Measurements from ENCODE around the gene IL4I1. TPM values are rescaled to one million over a fixed set of nuclear protein-coding genes. Genes with fewer than 3 reads are reported as not detected.

IL4I1 gene
- total RNA-seq, 1 experiment from 2014 or later, result 0.71 TPM

DNA sequence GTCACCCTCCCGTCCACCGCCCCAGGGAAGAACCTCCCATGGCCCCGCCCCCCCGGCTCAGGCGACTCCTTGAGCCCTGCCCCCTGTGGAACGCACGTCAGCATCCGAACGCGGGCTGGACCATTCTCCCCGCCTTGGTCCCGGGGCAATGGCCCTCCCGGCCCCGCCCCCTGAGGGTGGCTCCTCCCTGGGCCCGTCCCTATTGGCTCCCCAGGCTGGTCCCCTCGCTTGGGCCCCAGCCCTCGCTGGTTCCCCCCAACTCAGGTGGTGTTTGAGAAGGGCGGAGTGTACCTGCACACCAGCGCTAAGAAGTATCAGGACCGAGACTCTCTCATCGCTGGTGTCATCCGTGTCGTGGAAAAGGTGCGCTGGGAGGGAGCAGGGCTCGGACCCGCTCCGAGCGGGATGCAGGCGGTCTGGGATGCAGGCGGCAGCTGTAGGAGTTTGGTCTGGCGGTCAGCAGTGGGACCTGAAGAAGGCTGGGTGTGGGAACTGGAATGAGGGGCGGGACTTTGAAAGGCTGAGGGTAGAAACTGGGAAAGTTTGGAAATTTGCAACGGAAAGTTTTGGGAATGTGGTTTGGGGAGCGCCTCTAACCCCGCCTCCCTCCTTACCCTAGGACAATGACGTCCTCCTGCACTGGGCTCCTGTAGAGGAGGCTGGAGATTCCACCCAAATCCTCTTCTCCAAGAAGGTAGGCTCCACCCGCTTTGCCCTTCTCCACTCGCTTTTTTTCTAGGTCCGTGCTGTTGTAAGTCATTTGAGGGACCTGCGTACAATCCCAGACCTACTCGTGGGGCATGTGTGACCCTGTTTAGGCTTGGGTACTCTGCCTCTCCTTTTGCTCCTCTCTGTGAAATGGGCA is 18.6 kb downstream of the IL4I1 start:
- Histone ChIP-seq H3K9me3 (ENCODE audit: control insufficient read depth in 1 of 2, insufficient read depth in 1 of 2, low read depth in 1 of 2, low read length in 2 of 2) (peaks cover 0 to 6% of the 10 kb centered on the region in 2 experiments; a peak in 1 of 4 replicates), H3K79me2 (ENCODE audit: insufficient read depth, low read length) (peaks cover 32% of the 10 kb centered on the region), H3K4me3 (replicated peaks in 1 of 2; ENCODE audit: low read depth in 1 of 2, low read length in 2 of 2) (peak overlapping the region; percentile 79 to 89), H3K36me3 (ENCODE audit: control insufficient read depth in 1 of 2, insufficient read depth in 2 of 2, low read length in 2 of 2) (peaks cover 8 to 16% of the 10 kb centered on the region in 2 experiments), H4K20me1 (ENCODE audit: insufficient read depth) (no peaks in the 10 kb centered on the region), H2AFZ (ENCODE audit: low read depth, low read length, poor library complexity, severe bottlenecking) (no peak overlapping the region), H3K4me1 (ENCODE audit: control insufficient read depth in 1 of 2, insufficient read depth in 2 of 2, low read length in 2 of 2) (peaks cover 11 to 28% of the 10 kb centered on the region in 2 experiments), H3K4me2 (ENCODE audit: low read length) (peak overlapping the region; percentile 99), H3K27me3 (ENCODE audit: insufficient read depth, low read length) (no peaks in the 10 kb centered on the region), H3K27ac (ENCODE audit: low read depth, low read length) (peak overlapping the region; percentile 98), H3K9ac (ENCODE audit: low read length) (peak overlapping the region; percentile 93), H3K9me2 (ENCODE audit: insufficient read depth) (no peaks in the 10 kb centered on the region)
- TF ChIP-seq SP1 (IDR thresholded peaks at IDR 0.05; ENCODE audit: low read depth) (no peak), CEBPB (IDR thresholded peaks at IDR 0.05; ENCODE audit: low read depth) (no peak), POLR2AphosphoS5 (IDR thresholded peaks at IDR 0.05; ENCODE audit: low read depth, low read length) (peak; percentile 50; the same call in 1 of the 2 replicates), YY1 (IDR thresholded peaks at IDR 0.05; ENCODE audit: extremely low read depth, insufficient replicate concordance, low read depth, low read length) (peak; percentile 39), ZNF274 (IDR thresholded peaks at IDR 0.05; ENCODE audit: low read depth, low read length) (no peak)
- TF ChIP-seq, protein P1, sequence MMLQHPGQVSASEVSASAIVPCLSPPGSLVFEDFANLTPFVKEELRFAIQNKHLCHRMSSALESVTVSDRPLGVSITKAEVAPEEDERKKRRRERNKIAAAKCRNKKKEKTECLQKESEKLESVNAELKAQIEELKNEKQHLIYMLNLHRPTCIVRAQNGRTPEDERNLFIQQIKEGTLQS (IDR thresholded peaks at IDR 0.05), result no peak
- intact Hi-C loops (cut with micrococcal nuclease), result loop anchor here (1.0 kb wide), 1 partner anchor 9 kb away; no protein-coding TSS in a partner anchor
- POLR2A ChIA-PET, result interaction anchor here (1.6 kb wide), 1 partner anchor 9 kb away, joined by 5 read pairs; no protein-coding TSS in a partner anchor
- CTCF ChIA-PET, result no interaction called here
- ATAC-seq, result peak; percentile 81
- no TSS peak for BruUV-seq (replicated peaks)
- RAD21 ChIA-PET (ENCODE audit: low non-redundant PET in 1 of 2, low total read pairs in 2 of 2, uncharacterized antibody in 2 of 2, unreplicated experiment in 2 of 2), result no interaction called here
- peak; percentile 93 for DNase-seq (ENCODE audit: low read depth, low spot score)
